Subcutaneous adipose tissue (tissue), 4 donors: ENCODE results near the gene CEACAM20. TPM values are rescaled to one million over a fixed set of nuclear protein-coding genes. Genes with fewer than 3 reads are reported as not detected.

Source experiments
- CTCF ChIP-seq: fragments of 450-650 bp; IDR thresholded peaks from one replicate; pipeline ENCODE4 v1.5.1; 2016; ENCODE audit warnings: low read depth, mild to moderate bottlenecking, control low read depth, antibody characterized with exemption, moderate library complexity
- total RNA-seq, 4 donors: library from RNA; depleted of rRNA; stranded (reverse); fragments of >200 nt; gene quantifications; one replicate each; pipeline ENCODE4 v1.1.0, GENCODE V29; 2016

CEACAM20 gene
- total RNA-seq, 4 donors from 2014 or later: not detected

DNA sequence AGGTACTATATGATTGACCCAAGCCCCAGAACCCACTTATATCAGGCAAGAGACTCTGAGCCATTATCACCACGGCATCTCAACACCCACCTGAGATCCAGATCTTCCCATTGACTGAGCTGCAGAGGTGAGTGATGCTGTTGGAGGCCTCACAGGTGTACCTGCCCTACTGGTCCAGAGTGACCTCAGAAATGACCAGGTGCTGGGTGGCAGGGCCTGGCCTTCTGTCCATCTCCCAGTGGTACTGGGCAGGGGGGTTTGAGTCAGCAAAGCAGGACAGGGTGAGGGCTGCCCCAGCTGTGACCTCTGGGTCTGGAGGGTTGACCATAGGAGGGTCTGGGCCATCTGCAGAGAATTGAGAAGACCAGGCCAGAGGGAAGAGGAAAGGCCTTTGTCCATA lies 13.2 kb upstream of the CEACAM20 start:
- TF ChIP-seq CTCF: no peak

DNA sequence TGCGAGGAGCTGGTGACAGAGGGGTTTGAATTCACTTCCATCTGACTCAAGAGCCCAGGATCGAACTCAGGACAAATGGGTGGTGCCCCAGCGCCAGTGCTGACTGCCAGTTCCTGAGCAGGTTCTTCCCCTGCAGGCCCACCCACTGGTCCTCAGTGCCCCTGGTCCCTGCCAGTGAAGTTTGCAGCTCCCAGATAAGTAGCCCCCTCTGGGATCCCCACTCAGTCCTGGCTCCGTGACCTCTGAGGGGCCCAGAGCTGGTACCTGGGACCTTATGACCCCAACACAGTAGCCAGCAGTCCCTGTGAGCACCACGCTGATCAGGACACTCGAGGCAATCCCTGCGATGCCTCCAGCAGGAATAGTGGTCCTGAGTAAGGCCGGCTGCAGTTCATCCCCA lies 11.3 kb upstream of the CEACAM20 start:
- TF ChIP-seq CTCF: no peak

GRCh38 chr19:44539991-44540390 lies 10.5 kb upstream of the CEACAM20 start:
- TF ChIP-seq CTCF: no peak

DNA sequence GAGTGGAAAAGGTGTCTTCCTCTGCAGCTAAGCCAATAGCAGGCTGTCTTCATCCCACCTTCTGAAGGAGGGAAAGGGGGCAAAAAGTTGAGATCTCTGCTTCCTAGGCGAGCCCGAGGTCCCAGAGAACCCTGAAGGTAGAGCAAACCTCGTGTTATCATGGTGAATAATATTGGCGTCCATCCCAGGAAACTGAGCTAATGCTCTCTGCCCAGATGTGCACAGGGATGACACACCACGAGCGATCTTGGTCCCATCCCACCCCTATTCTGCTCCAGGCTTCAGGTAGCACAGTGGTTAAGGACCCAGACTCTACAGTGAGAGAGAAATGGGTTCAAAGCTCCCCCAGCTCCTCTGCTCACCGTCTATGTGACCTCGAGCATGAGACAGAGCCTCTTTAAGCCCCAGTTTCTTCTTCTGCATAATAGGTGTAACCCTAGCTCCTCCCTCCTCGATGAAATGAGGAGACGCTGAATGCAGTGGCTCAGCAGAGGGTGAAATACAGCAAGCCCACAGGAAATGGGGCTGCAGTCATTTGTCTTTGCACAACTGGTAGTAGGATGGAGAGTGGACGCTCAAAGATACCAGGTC lies 9.9 kb upstream of the CEACAM20 start:
- TF ChIP-seq CTCF: no peak

- TF ChIP-seq CTCF: no peak
Observed at GRCh38 chr19:44532819-44533218, 3.3 kb upstream of the CEACAM20 start.

- TF ChIP-seq CTCF: no peak
Observed at GRCh38 chr19:44530777-44531176, 1.3 kb upstream of the CEACAM20 start.

- TF ChIP-seq CTCF: no peak
Observed at GRCh38 chr19:44527554-44527953, 1.9 kb downstream of the CEACAM20 start.
